Neural cell (in vitro differentiated cells): ENCODE measurements around the gene MYOCD. TPM values are rescaled to one million over a fixed set of nuclear protein-coding genes. Genes with fewer than 3 reads are reported as not detected.

Experiments
- H2AFZ ChIP-seq: fragments of 200-600, 300-800 bp; sonication (generic), shearing (Covaris generic); 2 replicates; pipeline ENCODE4 v1.6.0; 2014; ENCODE audit warnings: low read depth, mild to moderate bottlenecking, antibody characterized with exemption, low read length, moderate library complexity
- H3F3A ChIP-seq: fragments of 200-600 bp; shearing (Covaris generic); 2 replicates; pipeline ENCODE4 v1.6.1; 2016; ENCODE audit warnings: mild to moderate bottlenecking, moderate library complexity, mixed read lengths, antibody characterized with exemption, low read length; ENCODE audit not compliant: insufficient read depth, poor library complexity, severe bottlenecking
- H3K27ac ChIP-seq: fragments of 200-600, 300-800 bp; sonication (generic), shearing (Covaris generic); 2 replicates; pipeline ENCODE4 v1.5.1; 2014; ENCODE audit warnings: mild to moderate bottlenecking, low read length, moderate library complexity
- H3K27me3 ChIP-seq: fragments of 300-800, 200-600 bp; sonication (generic), shearing (Covaris generic); 2 replicates; pipeline ENCODE4 v1.6.0; 2014; ENCODE audit warnings: mild to moderate bottlenecking, low read depth, low read length, moderate library complexity; ENCODE audit not compliant: insufficient read depth
- H3K36me3 ChIP-seq: fragments of 300-800, 200-600 bp; sonication (generic), shearing (Covaris generic); 2 replicates; pipeline ENCODE4 v1.5.1; 2014; ENCODE audit warnings: mild to moderate bottlenecking, antibody characterized with exemption, low read length, moderate library complexity; ENCODE audit not compliant: insufficient read depth
- H3K4me2 ChIP-seq: fragments of 300-800, 200-600 bp; sonication (generic), shearing (Covaris generic); 2 replicates; pipeline ENCODE4 v1.6.0; 2014; ENCODE audit warnings: mild to moderate bottlenecking, low read length
- H3K4me3 ChIP-seq: fragments of 300-800, 200-600 bp; sonication (generic), shearing (Covaris generic); 2 replicates; pipeline ENCODE4 v1.5.1; 2014; ENCODE audit warnings: mild to moderate bottlenecking, low read length, moderate library complexity
- H3K79me2 ChIP-seq: fragments of 200-600 bp; shearing (Covaris generic); replicated peaks from 2 replicates; pipeline ENCODE4 v1.6.0; 2014; ENCODE audit warnings: mild to moderate bottlenecking, low read length, moderate library complexity; ENCODE audit not compliant: insufficient read depth
- H3K9ac ChIP-seq: fragments of 300-800, 200-600 bp; sonication (generic), shearing (Covaris generic); 2 replicates; pipeline ENCODE4 v1.6.1; 2016; ENCODE audit warnings: mild to moderate bottlenecking, low read length, mixed read lengths
- H3K9me2 ChIP-seq: fragments of 200-600 bp; shearing (Covaris generic); 2 replicates; pipeline ENCODE4 v1.6.1; 2016; ENCODE audit warnings: mild to moderate bottlenecking, low read length, mixed read lengths; ENCODE audit not compliant: insufficient read depth
- H3K9me3 ChIP-seq: fragments of 200-600, 300-800 bp; sonication (generic), shearing (Covaris generic); 2 replicates; pipeline ENCODE4 v1.6.1; 2016; ENCODE audit warnings: mild to moderate bottlenecking, mixed run types, low read length, moderate library complexity, mixed read lengths
- H4K20me1 ChIP-seq: fragments of 200-600 bp; shearing (Covaris generic); 2 replicates; pipeline ENCODE4 v1.6.1; 2016; ENCODE audit warnings: mild to moderate bottlenecking, mixed run types; ENCODE audit not compliant: insufficient read depth
- EP300 ChIP-seq: fragments of 450-650 bp; conservative IDR thresholded peaks from 2 replicates; pipeline ENCODE4 v1.6.1; 2014; ENCODE audit warnings: antibody characterized with exemption, mild to moderate bottlenecking, moderate library complexity; ENCODE audit not compliant: poor library complexity, severe bottlenecking
- EZH2 ChIP-seq: fragments of 200-600, 300-800 bp; shearing (Covaris generic), sonication (generic); IDR thresholded peaks from 2 replicates; pipeline ENCODE4 v1.6.1; 2014; ENCODE audit warnings: antibody characterized with exemption, low read length, borderline replicate concordance, mild to moderate bottlenecking; ENCODE audit not compliant: insufficient read depth, poor library complexity, severe bottlenecking
- MXI1 ChIP-seq: fragments of 450-650 bp; conservative IDR thresholded peaks from 2 replicates; pipeline ENCODE4 v1.6.1; 2014; ENCODE audit warnings: antibody characterized with exemption, mild to moderate bottlenecking; ENCODE audit not compliant: poor library complexity, severe bottlenecking
- POLR2AphosphoS5 ChIP-seq: IDR thresholded peaks from 2 replicates; pipeline ENCODE4 v1.6.1; 2012
- RAD21 ChIP-seq: fragments of 450-650 bp; conservative IDR thresholded peaks from 2 replicates; pipeline ENCODE4 v1.6.1; 2014; ENCODE audit warnings: antibody characterized with exemption, mild to moderate bottlenecking, moderate library complexity
- SMC3 ChIP-seq: fragments of 450-650 bp; conservative IDR thresholded peaks from 2 replicates; pipeline ENCODE4 v1.6.1; 2014; ENCODE audit warnings: antibody characterized with exemption, mild to moderate bottlenecking, moderate library complexity; ENCODE audit not compliant: poor library complexity
- TAF1 ChIP-seq: IDR thresholded peaks from 2 replicates; pipeline ENCODE4 v1.6.1; 2012; ENCODE audit warnings: low read depth
- polyA plus RNA-seq: library from polyadenylated mRNA; depleted of rRNA; stranded (reverse); fragments of >200 nt; gene quantifications from 2 replicates; pipeline ENCODE4 v1.2.3, GENCODE V29; 2014
- TF ChIP-seq, protein P1 (sequence below): IDR thresholded peaks from 2 replicates; pipeline ENCODE4 v1.6.1; 2012; ENCODE audit warnings: borderline replicate concordance
- TF ChIP-seq, protein P2 (sequence below): fragments of 450-650 bp; IDR thresholded peaks from 2 replicates; pipeline ENCODE4 v1.5.1; 2014; ENCODE audit warnings: antibody characterized with exemption, mild to moderate bottlenecking, moderate library complexity; ENCODE audit not compliant: poor library complexity, severe bottlenecking

MYOCD gene
- polyA plus RNA-seq, 1 donor from 2014 or later, result not detected

DNA sequence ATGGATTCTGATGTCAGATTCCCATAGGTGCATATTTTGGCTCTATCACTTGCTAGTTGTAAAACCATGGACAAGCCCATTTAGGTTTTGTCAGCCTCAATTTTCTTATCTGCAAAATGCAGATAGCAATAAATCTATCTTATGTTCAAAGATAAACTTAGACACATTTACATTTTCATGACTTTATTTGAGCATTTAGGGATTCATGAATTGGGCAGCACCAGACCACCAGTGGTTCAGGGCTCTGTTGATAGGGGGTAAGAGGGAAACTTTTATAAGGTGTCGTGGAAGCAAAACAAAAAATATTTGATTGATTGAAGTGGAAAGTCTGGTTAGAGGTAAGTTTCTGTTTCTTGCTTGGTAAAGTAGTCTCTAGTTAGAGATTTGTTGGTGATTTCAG, 140.9 kb downstream of the MYOCD start:
- Histone ChIP-seq H4K20me1 (no peaks in the 10 kb centered on the region), H3K27me3 (no peaks in the 10 kb centered on the region), H3K4me2 (no peak overlapping the region), H3K27ac (no peak overlapping the region), H3K4me3 (no peak overlapping the region), H3K9me2 (no peaks in the 10 kb centered on the region), H3K79me2 (no peaks in the 10 kb centered on the region), H3K9me3 (peaks cover 12% of the 10 kb centered on the region), H3K9ac (no peak overlapping the region), H2AFZ (no peak overlapping the region), H3F3A (no peaks in the 10 kb centered on the region), H3K36me3 (no peaks in the 10 kb centered on the region)
- TF ChIP-seq MXI1 (no peak), RAD21 (no peak), SMC3 (no peak), EZH2 (no peak), POLR2AphosphoS5 (no peak), TAF1 (no peak), EP300 (no peak)
- TF ChIP-seq, protein P1, sequence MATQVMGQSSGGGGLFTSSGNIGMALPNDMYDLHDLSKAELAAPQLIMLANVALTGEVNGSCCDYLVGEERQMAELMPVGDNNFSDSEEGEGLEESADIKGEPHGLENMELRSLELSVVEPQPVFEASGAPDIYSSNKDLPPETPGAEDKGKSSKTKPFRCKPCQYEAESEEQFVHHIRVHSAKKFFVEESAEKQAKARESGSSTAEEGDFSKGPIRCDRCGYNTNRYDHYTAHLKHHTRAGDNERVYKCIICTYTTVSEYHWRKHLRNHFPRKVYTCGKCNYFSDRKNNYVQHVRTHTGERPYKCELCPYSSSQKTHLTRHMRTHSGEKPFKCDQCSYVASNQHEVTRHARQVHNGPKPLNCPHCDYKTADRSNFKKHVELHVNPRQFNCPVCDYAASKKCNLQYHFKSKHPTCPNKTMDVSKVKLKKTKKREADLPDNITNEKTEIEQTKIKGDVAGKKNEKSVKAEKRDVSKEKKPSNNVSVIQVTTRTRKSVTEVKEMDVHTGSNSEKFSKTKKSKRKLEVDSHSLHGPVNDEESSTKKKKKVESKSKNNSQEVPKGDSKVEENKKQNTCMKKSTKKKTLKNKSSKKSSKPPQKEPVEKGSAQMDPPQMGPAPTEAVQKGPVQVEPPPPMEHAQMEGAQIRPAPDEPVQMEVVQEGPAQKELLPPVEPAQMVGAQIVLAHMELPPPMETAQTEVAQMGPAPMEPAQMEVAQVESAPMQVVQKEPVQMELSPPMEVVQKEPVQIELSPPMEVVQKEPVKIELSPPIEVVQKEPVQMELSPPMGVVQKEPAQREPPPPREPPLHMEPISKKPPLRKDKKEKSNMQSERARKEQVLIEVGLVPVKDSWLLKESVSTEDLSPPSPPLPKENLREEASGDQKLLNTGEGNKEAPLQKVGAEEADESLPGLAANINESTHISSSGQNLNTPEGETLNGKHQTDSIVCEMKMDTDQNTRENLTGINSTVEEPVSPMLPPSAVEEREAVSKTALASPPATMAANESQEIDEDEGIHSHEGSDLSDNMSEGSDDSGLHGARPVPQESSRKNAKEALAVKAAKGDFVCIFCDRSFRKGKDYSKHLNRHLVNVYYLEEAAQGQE, result no peak
- TF ChIP-seq, protein P2, sequence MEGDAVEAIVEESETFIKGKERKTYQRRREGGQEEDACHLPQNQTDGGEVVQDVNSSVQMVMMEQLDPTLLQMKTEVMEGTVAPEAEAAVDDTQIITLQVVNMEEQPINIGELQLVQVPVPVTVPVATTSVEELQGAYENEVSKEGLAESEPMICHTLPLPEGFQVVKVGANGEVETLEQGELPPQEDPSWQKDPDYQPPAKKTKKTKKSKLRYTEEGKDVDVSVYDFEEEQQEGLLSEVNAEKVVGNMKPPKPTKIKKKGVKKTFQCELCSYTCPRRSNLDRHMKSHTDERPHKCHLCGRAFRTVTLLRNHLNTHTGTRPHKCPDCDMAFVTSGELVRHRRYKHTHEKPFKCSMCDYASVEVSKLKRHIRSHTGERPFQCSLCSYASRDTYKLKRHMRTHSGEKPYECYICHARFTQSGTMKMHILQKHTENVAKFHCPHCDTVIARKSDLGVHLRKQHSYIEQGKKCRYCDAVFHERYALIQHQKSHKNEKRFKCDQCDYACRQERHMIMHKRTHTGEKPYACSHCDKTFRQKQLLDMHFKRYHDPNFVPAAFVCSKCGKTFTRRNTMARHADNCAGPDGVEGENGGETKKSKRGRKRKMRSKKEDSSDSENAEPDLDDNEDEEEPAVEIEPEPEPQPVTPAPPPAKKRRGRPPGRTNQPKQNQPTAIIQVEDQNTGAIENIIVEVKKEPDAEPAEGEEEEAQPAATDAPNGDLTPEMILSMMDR, result no peak

DNA sequence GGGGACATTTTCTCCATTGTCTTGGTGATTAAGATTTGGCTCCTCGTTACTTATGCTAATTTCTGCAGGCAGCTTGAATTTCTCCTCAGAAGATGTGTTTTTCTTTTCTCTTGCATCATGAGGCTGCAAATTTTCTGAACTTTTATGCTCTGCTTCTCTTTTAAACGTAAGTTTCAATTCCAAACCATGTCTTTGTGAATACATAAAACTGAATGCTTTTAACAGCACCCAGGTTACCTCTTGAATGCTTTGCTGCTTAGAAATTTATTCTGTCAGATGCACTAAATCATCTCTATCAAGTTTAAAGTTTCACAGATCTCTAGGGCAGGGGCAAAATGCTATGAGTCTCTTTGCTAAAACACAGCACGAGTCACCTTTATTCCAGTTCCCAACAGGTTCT, 143.0 kb downstream of the MYOCD start:
- Histone ChIP-seq H3K27ac (no peak overlapping the region), H3K4me2 (no peak overlapping the region), H2AFZ (no peak overlapping the region), H3K9ac (no peak overlapping the region), H3K27me3 (no peaks in the 10 kb centered on the region), H3K4me3 (no peak overlapping the region), H3F3A (no peaks in the 10 kb centered on the region), H4K20me1 (no peaks in the 10 kb centered on the region), H3K79me2 (no peaks in the 10 kb centered on the region), H3K36me3 (no peaks in the 10 kb centered on the region), H3K9me3 (peaks cover 12% of the 10 kb centered on the region), H3K9me2 (no peaks in the 10 kb centered on the region)
- TF ChIP-seq TAF1 (no peak), SMC3 (no peak), RAD21 (no peak), EZH2 (no peak)

DNA sequence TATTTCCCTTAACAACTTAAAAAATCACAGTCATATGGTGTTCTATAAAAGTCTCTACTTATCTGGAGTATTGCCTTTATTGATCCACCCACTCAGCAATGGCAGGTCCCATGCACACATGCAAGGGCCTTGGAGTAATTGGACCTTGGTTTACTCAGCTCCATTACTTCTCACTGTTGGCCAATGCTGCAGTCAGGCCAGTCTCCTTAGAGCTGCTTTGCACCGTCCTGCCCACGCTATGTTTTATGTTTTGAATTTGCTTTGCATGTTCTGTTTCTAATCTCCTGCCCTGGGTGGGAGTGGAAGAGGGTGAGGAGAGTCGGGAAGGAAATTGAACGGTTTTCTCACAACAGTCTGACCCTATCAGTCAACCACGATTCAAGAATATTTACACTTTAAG, 147.2 kb downstream of the MYOCD start:
- no peaks in the 10 kb centered on the region for H3K9me2 ChIP-seq
- H4K20me1 ChIP-seq, result no peaks in the 10 kb centered on the region
- H3K36me3 ChIP-seq, result no peaks in the 10 kb centered on the region
- no peak overlapping the region for H3K27ac ChIP-seq
- H3K79me2 ChIP-seq, result no peaks in the 10 kb centered on the region
- no peaks in the 10 kb centered on the region for H3F3A ChIP-seq
- H3K4me3 ChIP-seq, result no peak overlapping the region
- H3K4me2 ChIP-seq, result no peak overlapping the region
- no peaks in the 10 kb centered on the region for H3K27me3 ChIP-seq
- no peak overlapping the region for H2AFZ ChIP-seq
- peaks cover 10% of the 10 kb centered on the region for H3K9me3 ChIP-seq
- no peak overlapping the region for H3K9ac ChIP-seq
- TF ChIP-seq RAD21 (no peak), EZH2 (no peak)
